Activated gamma-delta T cell treated with Interleukin-2 at 50 U/mL for 16 hours (primary cell): ENCODE results near the gene LRRC61.
"Not testable (repeated sequence)": the region's sequence is repeated elsewhere in the genome, so short reads cannot be mapped to it uniquely, and the experiment has no call there.

Experiments
- DNase-seq: peaks from one replicate; pipeline ENCODE4 v3.0.0-alpha.2; 2020

LRRC61 gene

DNA sequence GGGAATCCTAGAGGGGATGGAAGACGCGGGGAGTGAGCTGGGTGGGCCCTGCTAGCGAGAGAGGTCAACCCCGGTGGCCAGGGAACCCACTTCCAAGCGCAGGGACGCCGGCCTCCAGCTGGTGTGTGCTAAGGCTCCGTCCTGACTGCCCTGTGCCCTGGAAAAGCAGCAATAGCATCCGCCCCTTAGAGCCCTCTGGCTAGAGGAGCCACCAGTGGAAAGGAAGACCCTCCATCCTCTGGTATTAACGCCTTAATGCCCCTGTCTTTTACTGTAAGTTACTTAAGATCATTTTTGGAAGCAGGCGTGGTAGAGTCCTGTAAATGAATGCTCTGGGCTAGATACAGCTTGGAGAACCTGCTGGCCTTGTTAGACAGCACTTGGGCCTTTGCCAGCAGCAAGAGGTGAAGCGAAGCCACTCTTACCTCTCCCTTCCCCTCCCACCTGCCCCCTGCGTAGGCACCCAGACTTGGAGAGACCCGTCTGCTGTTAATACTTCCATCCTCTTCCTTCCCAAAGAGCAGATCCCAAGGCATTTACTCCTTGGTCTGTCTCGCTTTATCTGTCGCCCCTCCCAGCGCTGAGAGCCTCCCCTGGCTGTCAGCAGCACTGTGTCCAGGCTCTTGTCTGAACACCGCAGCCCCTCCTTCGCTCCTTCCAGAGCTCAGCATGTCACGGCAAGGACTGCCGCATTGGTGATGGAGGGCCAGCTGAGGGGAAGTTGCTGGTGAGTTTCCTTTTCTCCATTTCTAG, 50.1 kb downstream of the LRRC61 start:
- no peak for DNase-seq

GRCh38 chr7:150374026-150374425, 50.9 kb downstream of the LRRC61 start:
- DNase-seq = no peak

DNA sequence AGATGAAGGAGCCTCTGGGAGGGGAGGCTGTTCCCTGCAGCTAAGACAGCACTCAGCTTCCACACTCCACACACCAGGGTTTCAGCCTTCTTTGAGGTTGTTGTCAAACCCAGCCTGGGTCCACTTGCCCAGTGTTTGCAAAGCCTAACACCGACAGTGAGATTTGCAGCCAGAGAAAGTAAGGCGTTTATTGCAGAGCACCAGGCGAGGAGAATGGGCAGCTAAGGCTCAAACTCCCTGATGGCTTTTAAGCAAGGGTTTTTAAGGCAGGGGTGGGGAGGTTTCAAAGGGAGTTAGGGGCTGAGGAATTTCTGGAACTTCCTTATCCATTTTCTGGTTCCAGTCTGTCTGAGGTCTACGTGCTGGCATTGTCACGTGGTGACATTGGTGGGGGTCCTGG, 51.3 kb downstream of the LRRC61 start:
- DNase-seq = no peak

- DNase-seq = no peak
These were observed 52.7 kb downstream of the LRRC61 start for GRCh38 chr7:150375662-150376521.

- no peak for DNase-seq
These were observed 53.4 kb downstream of the LRRC61 start for GRCh38 chr7:150376560-150376959.

DNA sequence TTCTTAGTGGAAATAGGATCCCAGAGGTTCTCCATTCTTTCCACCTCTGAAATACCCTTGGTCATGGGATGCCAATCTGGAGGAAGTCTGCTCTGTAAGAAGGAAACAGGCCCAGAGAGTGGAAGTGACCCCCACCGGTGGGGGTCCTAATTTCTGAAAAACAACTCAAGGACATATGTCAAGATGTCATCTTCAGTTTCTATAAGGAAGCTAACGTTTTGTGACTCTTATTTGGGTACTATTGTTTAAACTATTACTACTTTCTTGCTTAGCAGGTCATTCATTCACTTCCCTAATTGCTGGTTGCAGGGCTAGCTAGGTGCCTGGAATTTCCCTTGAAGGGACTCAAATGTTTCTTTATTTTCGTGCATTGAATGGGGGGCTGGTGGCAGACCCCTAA, 54.0 kb downstream of the LRRC61 start:
- DNase-seq = no peak

DNA sequence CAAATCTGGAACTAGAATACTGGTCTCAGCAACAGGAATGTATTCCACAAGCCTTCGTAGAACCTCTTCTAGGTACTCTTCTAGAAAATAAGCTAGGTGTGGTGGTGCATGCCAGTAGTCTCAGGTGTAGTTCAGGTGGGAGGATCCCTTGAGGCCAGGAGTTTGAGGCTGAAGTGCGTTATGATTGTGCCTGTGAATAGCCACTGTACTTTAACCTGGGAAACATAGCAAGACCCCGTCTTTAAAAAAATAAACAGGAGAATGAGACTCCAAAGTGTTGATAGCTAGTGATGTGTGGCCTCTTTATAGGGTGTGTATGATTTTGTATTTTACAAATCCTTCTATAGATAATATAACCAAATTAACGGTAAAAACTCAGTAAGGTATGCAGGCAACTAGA, 54.5 kb downstream of the LRRC61 start:
- no peak for DNase-seq

DNA sequence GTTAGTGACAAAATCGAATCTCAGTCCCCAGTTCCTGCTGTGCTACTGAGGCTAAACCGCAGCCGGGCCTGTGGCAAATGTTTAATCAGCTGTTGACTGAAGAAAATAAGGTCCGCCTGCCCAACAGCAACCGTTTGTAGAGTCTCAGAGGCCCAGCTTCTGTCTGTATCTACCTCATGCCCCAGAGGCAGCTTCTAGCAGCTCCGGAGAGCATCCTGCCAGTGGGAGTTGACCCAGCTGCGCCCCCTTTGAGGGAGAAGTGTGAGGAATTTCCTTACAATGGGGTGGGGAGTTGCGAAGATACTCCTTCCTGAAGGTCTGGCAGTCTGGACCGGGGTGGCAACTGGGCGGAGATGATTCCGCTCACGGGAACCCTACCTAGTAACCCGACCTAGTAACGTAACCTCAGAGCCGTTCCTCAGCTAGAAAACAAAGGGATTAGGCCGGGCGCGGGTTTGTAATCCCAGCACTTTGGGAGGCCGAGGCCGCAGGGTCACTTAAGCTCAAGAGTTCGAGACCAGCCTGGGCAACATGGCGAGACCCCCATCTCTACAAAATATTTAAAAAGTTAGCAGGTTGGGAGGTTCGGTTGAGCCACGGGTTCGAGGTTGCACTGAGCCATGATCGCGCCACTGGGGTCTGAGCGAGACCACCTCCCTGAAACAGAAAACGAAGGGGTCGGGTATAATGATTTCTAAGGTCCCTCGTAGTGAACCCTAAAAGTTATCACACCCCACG, 55.1 kb downstream of the LRRC61 start:
- peak; percentile 45 for DNase-seq

DNA sequence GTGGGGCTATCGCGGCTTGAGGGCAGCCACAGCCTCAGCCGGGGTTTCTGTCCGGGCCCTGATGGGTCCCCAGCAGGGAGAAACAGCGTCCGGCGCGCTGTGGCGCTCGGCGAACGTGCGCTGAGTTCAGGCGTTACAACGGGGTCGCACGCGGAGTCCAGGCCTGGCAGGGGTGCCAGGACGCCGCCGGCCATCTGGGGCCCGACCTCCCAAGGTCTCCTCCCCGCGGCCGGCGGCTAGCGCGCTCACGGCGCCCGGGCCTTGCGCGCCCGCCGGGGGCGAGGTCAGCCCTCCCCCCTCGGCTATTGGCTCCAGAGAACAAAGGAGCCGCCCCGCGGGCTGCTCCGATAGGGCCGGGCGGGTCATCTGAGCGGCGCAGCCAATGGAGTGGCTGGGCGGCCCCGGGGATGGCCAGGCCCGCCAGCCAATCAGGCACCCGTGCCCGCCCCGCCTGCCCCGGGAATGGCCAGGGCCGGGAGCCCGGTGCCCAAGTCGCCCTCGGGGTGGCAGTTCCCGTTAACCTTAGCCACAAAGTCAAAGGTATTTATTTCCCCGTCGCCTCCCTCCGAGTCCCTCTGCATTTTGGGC, 55.8 kb downstream of the LRRC61 start, which contains the start of gene ZNF775:
Gene ZNF775, plus strand, starts transcription at position 478 of the 588 bp plus-strand sequence. CDS start 9,141 bp downstream, outside the sequence.
- peak; percentile 90 for DNase-seq

DNA sequence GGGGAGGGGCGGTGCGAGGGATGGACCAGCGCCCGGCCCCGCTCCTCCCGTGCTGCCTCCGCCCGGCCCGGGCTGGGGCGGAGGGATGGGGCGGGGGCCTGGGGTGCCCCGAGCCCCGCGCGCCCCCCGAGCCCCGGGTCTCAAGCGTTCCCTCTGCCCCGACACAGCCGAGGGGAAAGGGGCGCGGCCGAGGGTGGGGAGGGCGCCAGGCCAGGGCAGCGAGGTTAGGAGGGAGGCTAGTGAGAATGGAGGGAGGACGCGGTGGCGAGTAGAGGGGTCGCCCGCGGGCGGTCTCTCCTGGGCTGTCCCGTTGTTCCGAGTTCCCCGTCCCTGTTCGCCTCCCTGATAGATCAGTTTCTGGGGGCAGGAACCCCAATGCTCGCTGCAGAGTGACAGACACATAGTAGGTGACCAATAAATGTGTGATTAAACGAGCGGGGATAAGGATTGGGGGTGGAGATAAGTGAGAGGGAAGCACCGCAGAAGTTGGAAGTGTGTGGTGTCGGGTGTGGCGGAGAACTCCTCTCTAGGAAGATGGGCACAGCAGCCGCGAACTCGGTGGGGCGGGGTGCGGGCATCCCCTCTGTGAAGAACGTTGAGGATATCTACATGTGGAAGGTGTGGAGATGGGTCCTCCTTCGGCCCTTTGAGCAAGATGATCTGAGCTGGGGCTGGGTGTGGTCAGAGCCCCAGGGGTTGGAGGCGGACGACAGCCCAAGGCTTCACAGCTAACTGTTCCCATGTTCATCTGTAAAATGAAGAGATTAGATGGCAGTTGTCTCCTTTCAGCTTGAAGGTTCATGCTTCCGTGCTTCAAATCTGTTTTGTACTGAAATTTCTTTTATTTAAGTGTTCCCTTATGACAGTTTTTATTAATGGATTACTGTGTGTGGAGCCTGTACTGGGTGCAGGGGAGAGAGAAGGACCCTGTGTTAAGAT, 56.6 kb downstream of the LRRC61 start:
- no peak for DNase-seq

DNA sequence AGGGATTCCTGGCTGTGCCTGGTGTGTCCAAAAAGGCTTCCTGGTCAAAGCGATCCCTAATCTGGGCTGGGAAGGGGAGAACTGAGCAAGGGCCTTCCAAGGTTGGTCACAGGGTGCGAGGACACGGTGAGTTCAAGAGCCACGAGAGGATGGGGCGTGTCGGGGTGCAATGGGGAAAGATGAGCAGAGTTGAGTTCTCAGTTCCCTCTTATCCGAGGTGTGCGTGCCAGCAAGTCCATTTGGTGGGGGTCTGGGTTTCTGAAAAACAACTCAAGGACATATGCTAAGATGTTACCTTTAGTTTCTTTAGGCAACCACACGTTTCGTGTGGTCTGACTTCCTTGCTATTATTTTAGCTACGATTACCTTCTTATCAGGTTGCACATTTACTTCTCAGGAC, 57.3 kb downstream of the LRRC61 start:
- DNase-seq = no peak

GRCh38 chr7:150381096-150381495, 57.9 kb downstream of the LRRC61 start:
- DNase-seq = no peak

DNA sequence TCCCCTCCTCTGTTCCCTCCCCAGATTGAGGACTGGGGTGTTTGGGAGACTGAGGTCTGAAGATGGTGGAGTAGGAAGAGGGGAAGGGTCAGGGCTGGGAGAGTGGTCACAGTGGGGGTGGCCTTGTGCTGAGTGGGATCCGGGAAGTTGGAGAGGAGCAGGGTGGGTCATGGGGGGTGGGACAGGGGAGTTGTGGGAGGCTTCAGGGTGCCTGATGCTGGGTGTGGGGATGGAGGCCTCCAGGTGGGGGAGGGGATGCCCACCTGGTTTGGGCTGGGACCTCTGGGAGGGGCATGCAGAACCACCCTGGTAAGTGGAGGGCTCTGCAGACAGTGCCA, 58.6 kb downstream of the LRRC61 start:
- DNase-seq = no peak

GRCh38 chr7:150382123-150382843, 59.1 kb downstream of the LRRC61 start:
- no peak for DNase-seq

- no peak for DNase-seq
These were observed 59.7 kb downstream of the LRRC61 start for GRCh38 chr7:150382844-150383225.

DNA sequence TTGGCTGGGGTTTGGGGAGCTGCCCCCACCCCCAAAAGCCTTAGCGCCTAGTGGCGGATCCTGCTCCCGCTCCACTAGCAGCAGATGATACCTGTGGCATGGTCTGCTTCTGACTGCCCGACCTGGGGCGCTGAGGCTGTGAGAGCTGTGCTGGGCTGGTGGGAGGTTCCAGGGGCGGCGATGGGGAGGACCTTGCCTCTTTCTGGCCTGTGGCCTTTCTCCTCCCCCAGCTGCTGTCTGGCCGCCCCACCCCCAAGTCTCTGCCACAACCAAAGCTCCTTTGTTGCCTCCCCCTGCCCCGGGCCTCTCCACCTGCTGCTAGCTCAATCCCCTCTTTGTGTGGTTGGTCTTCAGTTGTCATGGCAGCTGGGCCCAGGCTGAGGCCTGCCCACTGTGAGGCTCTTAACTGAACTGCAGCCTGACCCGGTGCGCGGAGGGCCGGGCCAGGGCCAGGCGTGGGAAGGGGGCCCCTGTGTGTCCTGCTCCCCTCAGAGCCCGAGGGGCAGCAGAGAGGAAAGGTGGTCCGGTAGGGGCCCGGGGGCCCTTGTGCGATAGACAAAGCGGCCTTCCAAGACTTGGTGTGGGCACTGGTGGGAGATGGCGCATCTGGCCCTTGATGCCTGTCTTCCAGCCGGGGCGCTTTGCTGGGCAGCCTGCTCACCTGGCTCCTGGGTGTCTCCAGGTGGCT, 60.7 kb downstream of the LRRC61 start:
- DNase-seq = no peak

GRCh38 chr7:150384406-150385301, 61.5 kb downstream of the LRRC61 start:
- no peak for DNase-seq

DNA sequence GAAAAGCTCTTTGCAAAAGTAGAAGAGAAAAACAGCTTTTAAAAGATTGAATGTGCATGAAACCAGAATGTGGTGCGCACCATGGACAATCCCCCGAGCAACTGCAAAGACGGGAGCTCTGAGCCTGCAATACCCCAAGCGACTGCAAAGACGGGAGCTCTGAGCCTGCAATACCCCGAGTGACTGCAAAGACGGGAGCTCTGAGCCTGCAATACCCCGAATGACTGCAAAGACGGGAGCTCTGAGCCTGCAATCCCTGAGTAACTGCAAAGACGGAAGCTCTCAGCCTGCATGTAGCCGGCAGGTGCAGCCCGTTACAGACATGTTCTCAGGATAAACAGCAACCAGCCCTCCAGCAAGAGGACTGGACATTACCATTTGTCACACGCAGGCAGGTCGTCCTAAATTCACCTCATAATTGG, 62.2 kb downstream of the LRRC61 start:
- DNase-seq = no peak

DNA sequence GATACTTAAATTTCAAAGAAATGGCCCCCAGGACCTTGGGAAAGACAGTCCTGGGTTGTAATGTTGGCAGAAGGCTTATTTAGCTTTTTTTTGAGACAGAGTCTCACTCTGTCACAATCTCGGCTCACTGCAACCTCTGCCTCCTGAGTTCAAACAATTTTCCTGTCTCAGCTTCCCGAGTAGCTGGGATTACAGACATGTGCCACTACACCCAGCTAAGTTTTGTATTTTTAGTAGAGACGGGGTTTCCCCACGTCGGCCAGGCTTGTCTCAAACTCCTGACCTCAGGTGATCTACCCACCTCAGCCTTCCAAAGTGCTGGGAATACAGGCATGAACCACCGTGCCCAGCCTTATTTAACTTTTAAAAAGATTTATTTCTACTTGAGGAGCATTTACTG, 62.7 kb downstream of the LRRC61 start:
- DNase-seq = not testable (repeated sequence)
